Astrocyte of the spinal cord (primary cell): ENCODE data around the gene KCNJ15.

Experiments used
- DNase-seq: peaks from one replicate; pipeline ENCODE4 v3.0.0; 2011; ENCODE audit warnings: low read depth, low spot score
- H3K4me3 ChIP-seq: 2 replicates; pipeline ENCODE4 v1.5.1; 2011; ENCODE audit warnings: low read depth, mild to moderate bottlenecking, low read length, moderate library complexity
- in situ Hi-C: cut with HindIII; loops from 2 replicates; pipeline ENCODE4 v1.10.0; 2017; ENCODE audit warnings: low sequenced_read_pairs
- TF ChIP-seq, protein P1 (sequence below): IDR thresholded peaks from 2 replicates; pipeline ENCODE4 v1.5.1; 2012; ENCODE audit warnings: low read depth, mild to moderate bottlenecking, low read length, inconsistent platforms

KCNJ15 gene

DNA sequence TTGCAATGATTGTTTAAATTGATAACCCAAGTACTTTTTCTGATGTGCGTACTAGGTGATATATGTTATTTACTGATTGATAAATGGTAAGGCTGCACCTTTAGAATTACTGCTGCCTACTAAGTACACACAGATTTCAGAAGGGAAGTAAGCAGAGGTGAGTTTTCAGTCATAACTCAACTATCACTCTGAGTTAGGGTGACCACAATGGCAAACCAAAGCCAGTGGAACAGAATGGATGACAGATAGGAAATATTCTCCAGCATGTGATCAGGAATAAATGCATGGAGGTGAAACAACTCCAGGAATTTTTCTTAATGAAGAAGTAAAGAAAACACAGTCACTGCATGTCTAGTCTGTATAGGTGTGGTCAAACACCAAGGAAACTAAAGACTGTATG is 7.5 kb upstream of the KCNJ15 start:
- DNase-seq = no peak
- in situ Hi-C loops = no loop called here
- TF ChIP-seq, protein P1, sequence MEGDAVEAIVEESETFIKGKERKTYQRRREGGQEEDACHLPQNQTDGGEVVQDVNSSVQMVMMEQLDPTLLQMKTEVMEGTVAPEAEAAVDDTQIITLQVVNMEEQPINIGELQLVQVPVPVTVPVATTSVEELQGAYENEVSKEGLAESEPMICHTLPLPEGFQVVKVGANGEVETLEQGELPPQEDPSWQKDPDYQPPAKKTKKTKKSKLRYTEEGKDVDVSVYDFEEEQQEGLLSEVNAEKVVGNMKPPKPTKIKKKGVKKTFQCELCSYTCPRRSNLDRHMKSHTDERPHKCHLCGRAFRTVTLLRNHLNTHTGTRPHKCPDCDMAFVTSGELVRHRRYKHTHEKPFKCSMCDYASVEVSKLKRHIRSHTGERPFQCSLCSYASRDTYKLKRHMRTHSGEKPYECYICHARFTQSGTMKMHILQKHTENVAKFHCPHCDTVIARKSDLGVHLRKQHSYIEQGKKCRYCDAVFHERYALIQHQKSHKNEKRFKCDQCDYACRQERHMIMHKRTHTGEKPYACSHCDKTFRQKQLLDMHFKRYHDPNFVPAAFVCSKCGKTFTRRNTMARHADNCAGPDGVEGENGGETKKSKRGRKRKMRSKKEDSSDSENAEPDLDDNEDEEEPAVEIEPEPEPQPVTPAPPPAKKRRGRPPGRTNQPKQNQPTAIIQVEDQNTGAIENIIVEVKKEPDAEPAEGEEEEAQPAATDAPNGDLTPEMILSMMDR = no peak
- H3K4me3 ChIP-seq = no peak overlapping the region

DNA sequence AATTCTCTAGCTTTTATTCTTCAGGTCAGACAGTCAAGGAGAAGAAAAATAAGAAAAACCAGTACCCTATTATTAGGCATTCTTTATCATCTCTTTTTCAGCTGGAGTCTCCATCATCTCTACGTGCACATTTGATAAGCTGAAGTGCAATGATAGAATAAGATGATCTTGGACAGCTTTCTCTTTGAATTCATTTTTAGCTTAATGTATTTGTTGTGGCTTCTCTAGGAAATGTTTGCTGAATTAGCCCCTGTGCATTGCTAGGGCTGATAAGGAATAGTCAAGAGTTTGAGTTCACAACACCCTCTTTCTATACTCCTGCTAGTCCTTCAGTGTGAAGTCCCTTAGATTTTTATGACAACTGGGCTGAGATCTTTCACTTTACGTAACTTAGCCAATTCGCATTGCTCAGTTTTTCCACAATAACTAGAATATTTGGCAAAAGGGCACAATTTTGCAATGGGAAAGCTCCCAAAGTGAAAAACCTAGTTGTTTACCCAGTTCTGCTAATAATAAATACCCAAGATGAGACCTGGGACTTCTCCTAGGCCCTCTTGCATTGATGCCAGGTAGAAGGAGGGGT is 7.0 kb upstream of the KCNJ15 start:
- in situ Hi-C loops = no loop called here
- DNase-seq = no peak
- no peak overlapping the region for H3K4me3 ChIP-seq
- TF ChIP-seq, protein P1 = no peak

DNA sequence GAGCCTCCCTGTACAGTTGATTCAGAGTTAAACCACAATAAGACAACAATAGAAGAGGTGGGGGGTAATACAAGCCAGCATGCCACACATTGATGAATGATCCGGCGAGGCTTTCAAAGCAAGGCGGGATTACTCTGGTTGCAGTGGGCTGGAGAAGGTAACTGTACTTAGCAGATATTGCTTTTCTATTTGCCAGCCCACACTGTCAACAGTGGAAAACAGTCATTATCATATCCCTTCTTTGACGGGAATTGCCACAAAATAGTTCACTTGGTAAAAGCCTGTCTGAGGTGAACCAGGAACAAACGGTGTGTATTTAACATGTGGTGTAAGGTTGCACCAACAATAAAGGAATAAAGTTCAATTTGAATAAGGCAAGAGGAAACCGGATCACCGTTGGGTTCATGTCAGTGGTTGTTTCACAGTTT is 5.8 kb upstream of the KCNJ15 start:
- DNase-seq = peak; percentile 82
- in situ Hi-C loops = no loop called here
- TF ChIP-seq, protein P1 = no peak
- no peak overlapping the region for H3K4me3 ChIP-seq

DNA sequence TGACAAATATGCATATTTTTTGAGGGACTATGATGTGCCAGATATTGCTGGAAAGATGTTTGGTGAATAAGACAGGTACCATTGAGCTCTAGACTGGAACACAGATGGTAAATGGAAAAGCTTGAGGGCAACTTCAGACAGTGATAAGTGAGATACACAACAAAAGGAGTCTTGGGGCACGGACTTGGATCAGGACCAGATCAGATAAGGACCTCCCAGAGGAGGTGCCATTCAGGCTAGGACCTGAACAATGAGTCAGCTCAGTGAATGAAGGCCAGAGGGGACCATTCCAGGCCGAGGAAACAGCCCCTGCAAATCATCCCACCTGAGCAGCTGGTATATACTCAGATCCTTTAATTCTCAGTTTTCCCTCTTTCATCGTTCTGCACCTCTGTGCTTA is 1.8 kb upstream of the KCNJ15 start:
- TF ChIP-seq, protein P1 = no peak
- no peak for DNase-seq
- no peak overlapping the region for H3K4me3 ChIP-seq
- in situ Hi-C loops = no loop called here

DNA sequence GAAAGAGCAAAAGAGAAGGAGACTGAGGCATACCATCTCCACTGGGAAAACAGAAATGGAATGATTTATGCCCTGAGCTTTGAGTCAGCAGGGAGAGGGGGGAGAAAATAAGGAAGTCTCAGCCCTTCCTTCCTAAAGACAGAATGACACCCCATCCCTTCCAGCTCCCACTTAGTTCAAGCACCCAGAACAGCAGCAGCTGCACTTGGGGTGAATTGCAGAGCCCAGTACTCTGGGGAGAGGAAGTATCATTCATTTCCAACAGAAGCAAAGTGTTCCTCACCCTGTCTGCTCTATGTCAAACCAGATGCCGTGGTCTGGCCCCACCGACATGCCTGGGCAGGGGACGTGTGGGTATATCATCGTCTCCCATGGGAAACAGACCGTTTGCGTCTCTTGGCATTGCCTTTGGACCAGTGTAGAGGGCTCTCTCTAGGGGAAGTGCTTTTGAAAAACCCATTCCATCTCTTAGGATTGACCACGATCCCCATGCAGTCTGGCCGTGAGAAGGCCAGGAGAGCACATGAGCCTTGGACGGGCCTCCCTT is 1.1 kb upstream of the KCNJ15 start:
- H3K4me3 ChIP-seq = no peak overlapping the region
- in situ Hi-C loops = no loop called here
- no peak for DNase-seq
- TF ChIP-seq, protein P1 = no peak

DNA sequence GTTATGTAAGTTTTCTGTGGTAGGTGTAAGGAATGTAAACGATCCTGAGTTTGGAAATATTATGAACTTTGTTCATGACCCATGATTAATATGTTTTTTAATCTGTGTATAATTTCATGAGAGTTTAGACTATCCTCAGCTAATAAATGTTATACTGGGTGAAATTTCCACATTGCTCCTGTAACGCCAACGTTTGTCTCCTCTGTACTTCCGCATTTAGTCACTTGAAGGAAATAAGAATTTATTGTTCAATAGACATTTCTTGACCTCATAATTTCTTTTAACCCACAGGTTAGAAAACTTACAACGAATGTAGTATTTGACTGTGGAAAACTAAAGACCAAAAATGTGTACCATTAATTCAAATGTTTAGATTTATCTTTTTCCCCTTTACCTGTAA is 876 bp downstream of the KCNJ15 start:
- TF ChIP-seq, protein P1 = no peak
- no peak overlapping the region for H3K4me3 ChIP-seq
- no peak for DNase-seq
- in situ Hi-C loops = no loop called here
